Measurements from ENCODE around the gene PRPH.

- TF ChIP-seq POLR2A (IDR thresholded peaks at IDR 0.05; ENCODE audit: low read depth, low read length) (no peak), CTCF (IDR thresholded peaks at IDR 0.05 in 2 of 3, conservative IDR thresholded peaks at IDR 0.05 in 1 of 3; ENCODE audit: control insufficient read depth in 2 of 3, extremely low read depth in 1 of 3, insufficient read depth in 1 of 3, low read depth in 3 of 3, low read length in 3 of 3) (no peak), ASH2L (IDR thresholded peaks at IDR 0.05; ENCODE audit: borderline replicate concordance, low read depth) (no peak), ZNF207 (IDR thresholded peaks at IDR 0.05; ENCODE audit: borderline replicate concordance) (no peak), USF1 (IDR thresholded peaks at IDR 0.05; ENCODE audit: borderline replicate concordance, extremely low read length, insufficient read depth, low read depth, low read length) (no peak), BHLHE40 (IDR thresholded peaks at IDR 0.05; ENCODE audit: borderline replicate concordance in 1 of 2, low read depth in 2 of 2, low read length in 1 of 2) (no peak), YBX1 (IDR thresholded peaks at IDR 0.05) (no peak), RELA (IDR thresholded peaks at IDR 0.05; ENCODE audit: borderline replicate concordance, partially characterized antibody) (no peak), ZNF274 (IDR thresholded peaks at IDR 0.05; ENCODE audit: insufficient read depth, insufficient read length) (no peak)
- TF ChIP-seq, protein P1, sequence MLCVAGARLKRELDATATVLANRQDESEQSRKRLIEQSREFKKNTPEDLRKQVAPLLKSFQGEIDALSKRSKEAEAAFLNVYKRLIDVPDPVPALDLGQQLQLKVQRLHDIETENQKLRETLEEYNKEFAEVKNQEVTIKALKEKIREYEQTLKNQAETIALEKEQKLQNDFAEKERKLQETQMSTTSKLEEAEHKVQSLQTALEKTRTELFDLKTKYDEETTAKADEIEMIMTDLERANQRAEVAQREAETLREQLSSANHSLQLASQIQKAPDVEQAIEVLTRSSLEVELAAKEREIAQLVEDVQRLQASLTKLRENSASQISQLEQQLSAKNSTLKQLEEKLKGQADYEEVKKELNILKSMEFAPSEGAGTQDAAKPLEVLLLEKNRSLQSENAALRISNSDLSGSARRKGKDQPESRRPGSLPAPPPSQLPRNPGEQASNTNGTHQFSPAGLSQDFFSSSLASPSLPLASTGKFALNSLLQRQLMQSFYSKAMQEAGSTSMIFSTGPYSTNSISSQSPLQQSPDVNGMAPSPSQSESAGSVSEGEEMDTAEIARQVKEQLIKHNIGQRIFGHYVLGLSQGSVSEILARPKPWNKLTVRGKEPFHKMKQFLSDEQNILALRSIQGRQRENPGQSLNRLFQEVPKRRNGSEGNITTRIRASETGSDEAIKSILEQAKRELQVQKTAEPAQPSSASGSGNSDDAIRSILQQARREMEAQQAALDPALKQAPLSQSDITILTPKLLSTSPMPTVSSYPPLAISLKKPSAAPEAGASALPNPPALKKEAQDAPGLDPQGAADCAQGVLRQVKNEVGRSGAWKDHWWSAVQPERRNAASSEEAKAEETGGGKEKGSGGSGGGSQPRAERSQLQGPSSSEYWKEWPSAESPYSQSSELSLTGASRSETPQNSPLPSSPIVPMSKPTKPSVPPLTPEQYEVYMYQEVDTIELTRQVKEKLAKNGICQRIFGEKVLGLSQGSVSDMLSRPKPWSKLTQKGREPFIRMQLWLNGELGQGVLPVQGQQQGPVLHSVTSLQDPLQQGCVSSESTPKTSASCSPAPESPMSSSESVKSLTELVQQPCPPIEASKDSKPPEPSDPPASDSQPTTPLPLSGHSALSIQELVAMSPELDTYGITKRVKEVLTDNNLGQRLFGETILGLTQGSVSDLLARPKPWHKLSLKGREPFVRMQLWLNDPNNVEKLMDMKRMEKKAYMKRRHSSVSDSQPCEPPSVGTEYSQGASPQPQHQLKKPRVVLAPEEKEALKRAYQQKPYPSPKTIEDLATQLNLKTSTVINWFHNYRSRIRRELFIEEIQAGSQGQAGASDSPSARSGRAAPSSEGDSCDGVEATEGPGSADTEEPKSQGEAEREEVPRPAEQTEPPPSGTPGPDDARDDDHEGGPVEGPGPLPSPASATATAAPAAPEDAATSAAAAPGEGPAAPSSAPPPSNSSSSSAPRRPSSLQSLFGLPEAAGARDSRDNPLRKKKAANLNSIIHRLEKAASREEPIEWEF (IDR thresholded peaks at IDR 0.05; ENCODE audit: insufficient replicate concordance, low read depth, low read length) = no peak
- TF ChIP-seq, protein P2, sequence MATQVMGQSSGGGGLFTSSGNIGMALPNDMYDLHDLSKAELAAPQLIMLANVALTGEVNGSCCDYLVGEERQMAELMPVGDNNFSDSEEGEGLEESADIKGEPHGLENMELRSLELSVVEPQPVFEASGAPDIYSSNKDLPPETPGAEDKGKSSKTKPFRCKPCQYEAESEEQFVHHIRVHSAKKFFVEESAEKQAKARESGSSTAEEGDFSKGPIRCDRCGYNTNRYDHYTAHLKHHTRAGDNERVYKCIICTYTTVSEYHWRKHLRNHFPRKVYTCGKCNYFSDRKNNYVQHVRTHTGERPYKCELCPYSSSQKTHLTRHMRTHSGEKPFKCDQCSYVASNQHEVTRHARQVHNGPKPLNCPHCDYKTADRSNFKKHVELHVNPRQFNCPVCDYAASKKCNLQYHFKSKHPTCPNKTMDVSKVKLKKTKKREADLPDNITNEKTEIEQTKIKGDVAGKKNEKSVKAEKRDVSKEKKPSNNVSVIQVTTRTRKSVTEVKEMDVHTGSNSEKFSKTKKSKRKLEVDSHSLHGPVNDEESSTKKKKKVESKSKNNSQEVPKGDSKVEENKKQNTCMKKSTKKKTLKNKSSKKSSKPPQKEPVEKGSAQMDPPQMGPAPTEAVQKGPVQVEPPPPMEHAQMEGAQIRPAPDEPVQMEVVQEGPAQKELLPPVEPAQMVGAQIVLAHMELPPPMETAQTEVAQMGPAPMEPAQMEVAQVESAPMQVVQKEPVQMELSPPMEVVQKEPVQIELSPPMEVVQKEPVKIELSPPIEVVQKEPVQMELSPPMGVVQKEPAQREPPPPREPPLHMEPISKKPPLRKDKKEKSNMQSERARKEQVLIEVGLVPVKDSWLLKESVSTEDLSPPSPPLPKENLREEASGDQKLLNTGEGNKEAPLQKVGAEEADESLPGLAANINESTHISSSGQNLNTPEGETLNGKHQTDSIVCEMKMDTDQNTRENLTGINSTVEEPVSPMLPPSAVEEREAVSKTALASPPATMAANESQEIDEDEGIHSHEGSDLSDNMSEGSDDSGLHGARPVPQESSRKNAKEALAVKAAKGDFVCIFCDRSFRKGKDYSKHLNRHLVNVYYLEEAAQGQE (IDR thresholded peaks at IDR 0.05; ENCODE audit: low read depth, low read length) = no peak
These were observed 6.8 kb downstream of the PRPH start for GRCh38 chr12:49301760-49302159.
